Progenitor cell of endocrine pancreas (in vitro differentiated cells): ENCODE measurements around the gene NTF3. TPM values are rescaled to one million over a fixed set of nuclear protein-coding genes. Genes with fewer than 3 reads are reported as not detected.

Experiments used
- DNase-seq: peaks from one replicate; pipeline ENCODE4 v3.0.0; 2021; ENCODE audit warnings: low spot score; ENCODE audit not compliant: unreplicated experiment
- H3K27ac Mint-ChIP-seq: 2 replicates; pipeline ENCODE4 v1.8.0; 2021; ENCODE audit warnings: mild to moderate bottlenecking, moderate library complexity, mixed read lengths
- H3K27me3 Mint-ChIP-seq: 2 replicates; pipeline ENCODE4 v1.8.0; 2021; ENCODE audit warnings: mixed read lengths
- H3K36me3 Mint-ChIP-seq: 2 replicates; pipeline ENCODE4 v1.8.0; 2022; ENCODE audit warnings: mixed read lengths; ENCODE audit not compliant: insufficient read depth
- H3K4me1 Mint-ChIP-seq: 2 replicates; pipeline ENCODE4 v1.8.0; 2021; ENCODE audit warnings: low read depth, mixed read lengths
- H3K4me3 Mint-ChIP-seq: 2 replicates; pipeline ENCODE4 v1.8.0; 2021; ENCODE audit warnings: low read depth, mild to moderate bottlenecking, moderate library complexity, mixed read lengths
- H3K9me3 Mint-ChIP-seq: 2 replicates; pipeline ENCODE4 v1.8.0; 2021; ENCODE audit warnings: low read depth, mixed read lengths
- CTCF ChIP-seq: fragments of 200-600 bp; sonication (generic); IDR thresholded peaks from one replicate; pipeline ENCODE4 v1.5.0; 2021; ENCODE audit warnings: antibody characterized with exemption, mild to moderate bottlenecking; ENCODE audit not compliant: unreplicated experiment
- total RNA-seq: library from RNA; stranded (reverse); gene quantifications from 2 replicates; pipeline ENCODE4 v1.2.1, GENCODE V29; 2021

Gene NTF3
- total RNA-seq, 1 donor from 2014 or later = 1.2 TPM

- Mint-ChIP-seq H3K4me3 (no peak overlapping the region), H3K27me3 (peaks cover 26% of the 10 kb centered on the region), H3K27ac (no peak overlapping the region), H3K9me3 (peaks cover under 1% of the 10 kb centered on the region), H3K4me1 (peaks cover 10% of the 10 kb centered on the region), H3K36me3 (no peaks in the 10 kb centered on the region)
- TF ChIP-seq CTCF = no peak
- no peak for DNase-seq
Observed at GRCh38 chr12:5392961-5393360, 38.9 kb upstream of the NTF3 start.

DNA sequence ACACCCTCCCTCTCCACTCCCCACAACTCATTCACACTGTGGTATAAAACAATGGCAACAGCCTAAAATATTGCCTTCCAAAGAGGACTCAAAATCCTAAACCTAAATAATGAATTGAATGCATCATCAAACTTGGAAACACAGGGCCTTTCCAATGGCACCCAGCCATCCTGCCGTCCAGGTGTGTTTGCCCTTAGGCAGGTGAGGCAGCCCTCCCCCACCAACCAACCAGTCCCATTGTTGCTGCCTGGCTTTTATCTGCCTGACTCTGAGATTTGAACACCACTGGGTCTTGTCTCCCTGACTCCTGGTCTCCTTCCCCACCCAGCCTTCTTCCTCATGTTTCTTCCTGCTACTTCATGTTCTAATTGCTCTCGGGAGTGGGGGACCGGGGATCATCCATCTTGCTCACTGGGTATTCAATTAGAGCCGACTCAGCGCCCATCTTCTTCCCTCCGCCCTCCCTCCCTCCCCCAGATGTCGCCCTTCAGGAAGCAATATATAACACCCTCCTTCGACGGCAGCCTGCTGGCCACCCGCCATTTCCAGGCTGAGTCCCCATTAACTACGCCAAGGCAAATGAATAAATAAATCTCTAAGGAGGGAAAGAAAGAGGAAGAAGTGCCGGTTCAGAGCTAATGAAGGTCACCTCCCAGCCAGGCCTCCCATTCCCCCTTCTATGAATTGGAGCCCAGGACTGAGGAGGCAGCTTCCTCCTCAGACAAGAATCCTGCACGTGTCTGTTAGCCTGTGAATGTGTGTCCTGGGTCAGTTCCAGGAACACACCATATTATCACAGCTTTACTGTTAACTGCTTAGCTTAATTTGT, 36.3 kb upstream of the NTF3 start:
- DNase-seq = no peak
- Mint-ChIP-seq H3K36me3 (no peaks in the 10 kb centered on the region), H3K27ac (no peak overlapping the region), H3K4me1 (peaks cover 10% of the 10 kb centered on the region), H3K27me3 (peaks cover 44% of the 10 kb centered on the region), H3K4me3 (no peak overlapping the region), H3K9me3 (no peaks in the 10 kb centered on the region)
- TF ChIP-seq CTCF = no peak

- H3K36me3 Mint-ChIP-seq = no peaks in the 10 kb centered on the region
- H3K4me1 Mint-ChIP-seq = peaks cover 10% of the 10 kb centered on the region
- TF ChIP-seq CTCF = no peak
- H3K4me3 Mint-ChIP-seq = no peak overlapping the region
- no peak for DNase-seq
- peaks cover 46% of the 10 kb centered on the region for H3K27me3 Mint-ChIP-seq
- H3K27ac Mint-ChIP-seq = no peak overlapping the region
- no peaks in the 10 kb centered on the region for H3K9me3 Mint-ChIP-seq
Observed at GRCh38 chr12:5396541-5396940, 35.4 kb upstream of the NTF3 start.

DNA sequence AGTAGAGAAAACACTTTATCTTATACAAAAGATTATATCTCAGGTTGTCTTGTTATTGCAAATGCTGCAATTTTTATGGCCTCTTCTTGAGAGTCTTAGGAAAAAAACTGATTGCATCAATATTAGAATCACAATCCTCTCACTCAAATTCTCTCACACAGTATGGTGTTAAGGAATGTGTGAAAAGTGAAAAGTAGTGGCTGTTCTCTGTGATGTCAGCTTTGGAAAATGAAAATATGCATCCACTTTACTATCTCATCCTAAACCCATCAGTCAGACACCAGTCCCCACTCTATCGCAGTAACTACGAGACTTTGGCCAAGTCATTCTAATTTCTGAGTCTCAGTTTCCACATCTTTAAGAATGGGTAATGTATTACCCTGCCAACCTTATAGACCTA, 32.6 kb upstream of the NTF3 start:
- H3K27me3 Mint-ChIP-seq = peaks cover 67% of the 10 kb centered on the region

More for the DNA sequence above, 32.6 kb upstream of the NTF3 start:
- H3K4me1 Mint-ChIP-seq = peaks cover 4% of the 10 kb centered on the region
- no peak for DNase-seq
- TF ChIP-seq CTCF = no peak
- H3K36me3 Mint-ChIP-seq = no peaks in the 10 kb centered on the region
- H3K4me3 Mint-ChIP-seq = no peak overlapping the region
- no peaks in the 10 kb centered on the region for H3K9me3 Mint-ChIP-seq
- no peak overlapping the region for H3K27ac Mint-ChIP-seq
